Epithelial cell of prostate (primary cell): ENCODE measurements around the gene TMF1.

ENCODE experiments used
- DNase-seq: peaks from one replicate; pipeline ENCODE4 v3.0.0-alpha.2; 2011; ENCODE audit warnings: low read depth, low spot score
- H3K27ac ChIP-seq: fragments of 450-650 bp; 2 replicates; pipeline ENCODE4 v1.5.1; 2017; ENCODE audit warnings: mild to moderate bottlenecking

The TMF1 gene

GRCh38 chr3:69080233-69080920 lies 28.2 kb upstream of the TMF1 start, which contains the start of gene UBA3:
UBA3 (minus strand) TSS chr3:69080365; CDS start chr3:69080353, 12 bp downstream.
- DNase-seq = peak; percentile 46
- peak within 1 kb of the TSS; percentile 62 for H3K27ac ChIP-seq

- no peak for DNase-seq
- peak overlapping the region; percentile 62 for H3K27ac ChIP-seq
Measured at GRCh38 chr3:69079269-69080159, 27.4 kb upstream of the TMF1 start.

- no peak overlapping the region for H3K27ac ChIP-seq
- DNase-seq = no peak
Measured at GRCh38 chr3:69072928-69073327, 20.8 kb upstream of the TMF1 start.

- no peak overlapping the region for H3K27ac ChIP-seq
Measured at GRCh38 chr3:69066121-69066520, 14.0 kb upstream of the TMF1 start.

GRCh38 chr3:69065318-69065964 lies 13.3 kb upstream of the TMF1 start:
- H3K27ac ChIP-seq = no peak overlapping the region
- DNase-seq = no peak

More at GRCh38 chr3:69066121-69066520, 14.0 kb upstream of the TMF1 start:
- no peak for DNase-seq

GRCh38 chr3:69063636-69064035 lies 11.5 kb upstream of the TMF1 start:
- DNase-seq = no peak
- no peak overlapping the region for H3K27ac ChIP-seq

- DNase-seq = no peak
- H3K27ac ChIP-seq = no peak overlapping the region
Measured at GRCh38 chr3:69059688-69060087, 7.6 kb upstream of the TMF1 start.

GRCh38 chr3:69058947-69059224 lies 6.8 kb upstream of the TMF1 start:
- no peak overlapping the region for H3K27ac ChIP-seq
- no peak for DNase-seq

GRCh38 chr3:69058180-69058946 lies 6.2 kb upstream of the TMF1 start:
- H3K27ac ChIP-seq = no peak overlapping the region
- DNase-seq = no peak

GRCh38 chr3:69052472-69052898 lies 352 bp upstream of the TMF1 start:
- no peak for DNase-seq
- peak overlapping the region; percentile 90 for H3K27ac ChIP-seq

- DNase-seq = no peak
- H3K27ac ChIP-seq = no peak overlapping the region
Measured at GRCh38 chr3:69048990-69049389, 3.1 kb downstream of the TMF1 start.

- H3K27ac ChIP-seq = no peak overlapping the region
- DNase-seq = no peak
Measured at GRCh38 chr3:69044608-69045007, 7.5 kb downstream of the TMF1 start.

GRCh38 chr3:69033470-69033869 lies 18.7 kb downstream of the TMF1 start:
- H3K27ac ChIP-seq = peak overlapping the region; percentile 98
- DNase-seq = peak; percentile 82

GRCh38 chr3:69032737-69033136 lies 19.4 kb downstream of the TMF1 start:
- no peak for DNase-seq
- peak overlapping the region; percentile 98 for H3K27ac ChIP-seq

- peak overlapping the region; percentile 98 for H3K27ac ChIP-seq
- peak; percentile 37 for DNase-seq
Measured at GRCh38 chr3:69032142-69032541, 20.0 kb downstream of the TMF1 start.

- DNase-seq = no peak
- peak overlapping the region; percentile 98 for H3K27ac ChIP-seq
Measured at GRCh38 chr3:69031635-69032034, 20.5 kb downstream of the TMF1 start.

GRCh38 chr3:69020857-69021256 lies 31.3 kb downstream of the TMF1 start:
- H3K27ac ChIP-seq = no peak overlapping the region
- no peak for DNase-seq

GRCh38 chr3:69020424-69020823 lies 31.7 kb downstream of the TMF1 start:
- H3K27ac ChIP-seq = no peak overlapping the region
- DNase-seq = no peak

GRCh38 chr3:69016901-69017300 lies 35.2 kb downstream of the TMF1 start:
- DNase-seq = no peak
- H3K27ac ChIP-seq = no peak overlapping the region

GRCh38 chr3:69016102-69016501 lies 36.0 kb downstream of the TMF1 start:
- H3K27ac ChIP-seq = no peak overlapping the region

More at GRCh38 chr3:69016102-69016501, 36.0 kb downstream of the TMF1 start:
- DNase-seq = no peak
